Uterus (tissue), 4 donors: ENCODE results near the gene AUTS2. TPM values are rescaled to one million over a fixed set of nuclear protein-coding genes. Genes with fewer than 3 reads are reported as not detected.

Source experiments
- DNase-seq, 2 donors: peaks; one replicate each; pipeline ENCODE4 v3.0.0-alpha.2; 2019 to 2020
- H3K27ac ChIP-seq, 2 donors: fragments of 200-600 bp; sonication (generic); 1 replicate in 1 of 2; 2 replicates in 1 of 2; pipeline ENCODE4 v1.5.1; 2016 to 2018
- H3K27me3 ChIP-seq, 2 donors: fragments of 200-600 bp; sonication (generic); one replicate each; pipeline ENCODE4 v1.5.1; 2018 to 2019; ENCODE audit warnings: control low read depth in 1 of 2
- H3K36me3 ChIP-seq, 2 donors: fragments of 200-600 bp; sonication (generic); one replicate each; pipeline ENCODE4 v1.5.1; 2019; ENCODE audit warnings: control low read depth in 1 of 2
- H3K4me1 ChIP-seq, 2 donors: fragments of 200-600 bp; sonication (generic); one replicate each; pipeline ENCODE4 v1.5.1; 2018 to 2019; ENCODE audit warnings: control low read depth in 1 of 2
- H3K4me3 ChIP-seq, 2 donors: fragments of 200-600 bp; sonication (generic); 1 replicate in 1 of 2; 2 replicates in 1 of 2; pipeline ENCODE4 v1.5.1; 2018 to 2019; ENCODE audit warnings: mild to moderate bottlenecking in 1 of 2
- H3K9me3 ChIP-seq, 2 donors: fragments of 200-600 bp; sonication (generic); one replicate each; pipeline ENCODE4 v1.5.1; 2019; ENCODE audit warnings: control low read depth in 1 of 2
- POLR2A ChIP-seq, 2 donors: fragments of 450-650 bp; IDR thresholded peaks; one replicate each; pipeline ENCODE4 v1.6.1; 2016; ENCODE audit warnings: antibody characterized with exemption in 2 of 2, mild to moderate bottlenecking in 1 of 2, moderate library complexity in 1 of 2
- intact Hi-C: fragments of 100-400 bp; cut with DNase I; formaldehyde crosslinking; loops from one replicate; pipeline ENCODE4 v1.15.1; 2023; ENCODE audit warnings: low total_unique reads
- total RNA-seq, 4 donors: library from RNA; depleted of rRNA in 3 of 4; stranded (reverse); fragments of >200 nt in 3 of 4; gene quantifications; one replicate each; pipeline versions ENCODE4 v1.1.0 to v1.2.4, GENCODE V29; 2014 to 2023
- TF ChIP-seq, protein P1 (sequence below), 4 experiments: fragments of 200-600 bp in 2 of 4; fragments of 450-650 bp in 2 of 4; sonication (generic) in 2 of 4; IDR thresholded peaks; one replicate each; pipeline ENCODE4 v1.5.1; 2016 to 2019; ENCODE audit warnings: antibody characterized with exemption in 4 of 4, mild to moderate bottlenecking in 2 of 4, moderate library complexity in 1 of 4
- donor health status: DM: yes; HTN: yes; CAD: no.

AUTS2 gene
- total RNA-seq, 4 donors from 2014 or later = 10.5 to 58.2 (median 30.0) TPM

DNA sequence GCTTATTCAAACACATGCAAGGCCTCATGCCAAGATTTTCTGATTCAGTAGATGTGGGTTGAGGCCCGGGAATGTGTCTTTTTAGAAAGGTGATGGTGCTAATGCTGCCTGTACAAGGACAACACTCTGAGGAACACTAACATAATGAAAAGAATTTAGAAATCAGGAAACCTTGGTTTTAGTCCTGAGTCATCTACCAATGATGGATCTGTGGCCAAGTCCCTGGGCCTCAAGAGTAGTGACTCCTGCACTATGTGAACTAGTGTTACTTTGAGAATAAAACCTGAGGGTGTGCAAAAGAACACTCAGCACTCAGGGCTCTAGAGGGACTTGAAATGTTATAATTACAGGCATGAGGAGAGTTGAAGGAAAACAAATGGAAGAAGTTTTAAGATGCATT, 792.0 kb downstream of the AUTS2 start:
- Histone ChIP-seq H3K4me1 (no peaks in the 10 kb centered on the region), H3K27me3 (no peaks in the 10 kb centered on the region), H3K36me3 (no peaks in the 10 kb centered on the region), H3K27ac (no peak overlapping the region), H3K9me3 (no peaks in the 10 kb centered on the region), H3K4me3 (no peak overlapping the region)
- TF ChIP-seq POLR2A (IDR thresholded peaks at IDR 0.05) = no peak
- TF ChIP-seq, protein P1, sequence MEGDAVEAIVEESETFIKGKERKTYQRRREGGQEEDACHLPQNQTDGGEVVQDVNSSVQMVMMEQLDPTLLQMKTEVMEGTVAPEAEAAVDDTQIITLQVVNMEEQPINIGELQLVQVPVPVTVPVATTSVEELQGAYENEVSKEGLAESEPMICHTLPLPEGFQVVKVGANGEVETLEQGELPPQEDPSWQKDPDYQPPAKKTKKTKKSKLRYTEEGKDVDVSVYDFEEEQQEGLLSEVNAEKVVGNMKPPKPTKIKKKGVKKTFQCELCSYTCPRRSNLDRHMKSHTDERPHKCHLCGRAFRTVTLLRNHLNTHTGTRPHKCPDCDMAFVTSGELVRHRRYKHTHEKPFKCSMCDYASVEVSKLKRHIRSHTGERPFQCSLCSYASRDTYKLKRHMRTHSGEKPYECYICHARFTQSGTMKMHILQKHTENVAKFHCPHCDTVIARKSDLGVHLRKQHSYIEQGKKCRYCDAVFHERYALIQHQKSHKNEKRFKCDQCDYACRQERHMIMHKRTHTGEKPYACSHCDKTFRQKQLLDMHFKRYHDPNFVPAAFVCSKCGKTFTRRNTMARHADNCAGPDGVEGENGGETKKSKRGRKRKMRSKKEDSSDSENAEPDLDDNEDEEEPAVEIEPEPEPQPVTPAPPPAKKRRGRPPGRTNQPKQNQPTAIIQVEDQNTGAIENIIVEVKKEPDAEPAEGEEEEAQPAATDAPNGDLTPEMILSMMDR (IDR thresholded peaks at IDR 0.05) = no peak
- intact Hi-C loops = no loop called here
- DNase-seq = no peak

DNA sequence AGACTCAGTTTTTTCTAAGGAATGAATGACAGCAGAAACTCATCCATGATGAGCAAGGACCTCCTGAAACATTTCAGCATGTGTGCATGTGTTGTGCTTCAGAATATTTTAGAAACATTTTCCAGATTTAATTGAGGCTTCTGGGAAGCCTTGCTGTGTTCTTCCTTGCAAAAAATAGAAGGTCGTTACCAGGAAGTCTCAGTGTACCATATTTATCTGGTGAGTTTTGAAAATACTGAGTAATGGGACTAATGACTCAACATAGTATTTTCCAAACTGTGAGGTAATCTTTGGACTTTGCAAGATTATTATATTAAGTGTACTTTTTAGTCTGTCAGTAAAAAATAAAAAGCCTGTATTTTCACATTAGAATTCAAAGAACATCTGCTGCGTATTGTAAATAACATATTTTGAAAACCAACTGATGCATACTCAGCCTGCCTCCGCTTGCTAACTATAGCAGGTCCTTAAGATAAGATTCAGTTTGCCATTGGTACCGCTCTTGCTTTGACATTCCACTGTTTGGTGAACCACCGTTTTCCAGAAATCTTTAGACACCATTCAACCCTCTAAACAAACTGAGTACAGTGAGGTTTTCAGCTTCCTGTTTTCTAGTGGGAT, 794.1 kb downstream of the AUTS2 start:
- Histone ChIP-seq H3K27ac (peak overlapping the region; percentile 19 to 51), H3K4me1 (no peaks in the 10 kb centered on the region), H3K9me3 (no peaks in the 10 kb centered on the region), H3K36me3 (no peaks in the 10 kb centered on the region), H3K4me3 (no peak overlapping the region), H3K27me3 (no peaks in the 10 kb centered on the region)
- intact Hi-C loops = no loop called here
- no peak for TF ChIP-seq POLR2A (IDR thresholded peaks at IDR 0.05)
- TF ChIP-seq, protein P1 (IDR thresholded peaks at IDR 0.05) = no peak
- no peak for DNase-seq

DNA sequence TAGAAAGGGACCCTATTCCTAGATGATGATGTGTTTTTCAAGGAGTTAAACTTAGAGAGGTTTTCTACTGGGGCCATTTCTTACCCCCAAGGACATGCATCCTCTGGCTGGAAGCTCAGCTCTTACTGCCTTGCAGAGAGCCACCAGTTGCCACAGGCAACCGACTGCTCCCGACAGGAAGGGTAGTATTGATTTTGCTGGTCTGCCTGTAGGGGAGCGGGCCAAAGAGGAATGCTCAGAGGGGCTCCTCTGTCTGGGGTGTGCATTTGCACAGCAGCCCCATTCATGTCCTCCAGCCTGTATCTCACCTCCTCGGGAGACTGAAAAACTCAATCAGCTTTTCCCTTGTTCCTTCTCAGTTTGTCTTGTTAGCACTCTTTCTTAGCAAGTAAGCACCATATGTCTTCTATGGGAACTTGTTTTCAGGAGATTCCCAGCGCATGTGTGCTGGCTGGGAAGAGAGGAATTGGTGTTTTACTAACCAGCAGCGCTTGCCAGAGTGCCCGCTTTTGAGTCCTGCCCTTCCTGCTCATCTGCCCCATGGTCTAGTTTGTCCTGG, 794.7 kb downstream of the AUTS2 start:
- H3K36me3 ChIP-seq = no peaks in the 10 kb centered on the region
- intact Hi-C loops = no loop called here
- H3K9me3 ChIP-seq = no peaks in the 10 kb centered on the region
- no peaks in the 10 kb centered on the region for H3K4me1 ChIP-seq
- DNase-seq = no peak
- H3K27ac ChIP-seq = no peak overlapping the region
- H3K27me3 ChIP-seq = no peaks in the 10 kb centered on the region
- TF ChIP-seq, protein P1 (IDR thresholded peaks at IDR 0.05) = no peak
- no peak for TF ChIP-seq POLR2A (IDR thresholded peaks at IDR 0.05)
- no peak overlapping the region for H3K4me3 ChIP-seq

DNA sequence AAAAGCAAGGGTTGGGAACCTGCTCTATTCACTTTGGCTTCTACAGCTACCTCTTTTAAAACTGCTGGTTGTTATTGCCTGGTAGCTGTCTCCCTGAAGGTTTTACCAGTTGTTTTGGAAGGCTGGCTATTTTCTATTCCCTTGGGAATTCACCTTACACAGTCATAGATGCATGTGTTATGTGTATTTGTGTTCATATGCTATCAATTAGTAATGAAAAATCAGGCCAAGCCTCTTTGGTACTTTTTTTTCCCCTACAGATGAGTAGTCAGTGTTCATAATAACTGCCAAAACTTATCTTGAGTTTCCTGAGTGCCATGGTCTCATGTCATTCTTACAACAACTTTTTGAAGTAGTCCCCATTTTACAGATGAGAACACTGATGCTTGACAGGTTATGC, 795.7 kb downstream of the AUTS2 start:
- H3K4me3 ChIP-seq = no peak overlapping the region
- no peaks in the 10 kb centered on the region for H3K36me3 ChIP-seq
- H3K27ac ChIP-seq = no peak overlapping the region
- intact Hi-C loops = no loop called here
- no peaks in the 10 kb centered on the region for H3K9me3 ChIP-seq
- no peak for TF ChIP-seq POLR2A (IDR thresholded peaks at IDR 0.05)
- TF ChIP-seq, protein P1 (IDR thresholded peaks at IDR 0.05) = no peak
- no peak for DNase-seq
- no peaks in the 10 kb centered on the region for H3K4me1 ChIP-seq
- no peaks in the 10 kb centered on the region for H3K27me3 ChIP-seq

DNA sequence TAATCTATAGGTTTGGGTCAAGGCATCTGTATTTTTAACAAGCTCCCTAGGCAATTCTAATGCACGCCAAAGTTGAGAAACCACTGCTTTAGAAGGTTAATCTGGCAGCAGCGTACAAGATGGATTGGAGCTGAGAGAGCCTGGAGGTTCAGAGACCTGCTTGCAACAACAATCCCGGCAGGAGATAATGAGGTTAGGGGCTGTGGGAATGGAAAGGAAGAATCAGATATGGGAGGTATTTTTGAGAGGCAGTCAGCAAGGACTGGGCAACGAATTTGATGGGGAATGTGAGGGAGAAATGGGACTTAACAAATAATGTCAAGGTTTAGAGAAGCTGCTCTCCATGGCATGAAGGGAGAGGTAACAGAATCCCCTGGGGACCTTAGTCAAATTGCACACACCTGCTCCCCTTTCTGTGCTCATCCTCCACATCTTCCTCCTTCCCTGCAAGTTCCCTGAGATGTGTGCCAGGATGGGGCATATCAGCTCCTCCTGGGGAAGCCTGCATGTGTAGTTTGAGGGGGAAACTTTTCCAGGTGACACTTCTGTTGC, 802.6 kb downstream of the AUTS2 start:
- intact Hi-C loops = no loop called here
- Histone ChIP-seq H3K4me3 (no peak overlapping the region), H3K4me1 (no peaks in the 10 kb centered on the region), H3K9me3 (no peaks in the 10 kb centered on the region), H3K27me3 (no peaks in the 10 kb centered on the region), H3K36me3 (no peaks in the 10 kb centered on the region), H3K27ac (no peak overlapping the region)
- TF ChIP-seq, protein P1 (IDR thresholded peaks at IDR 0.05) = no peak
- TF ChIP-seq POLR2A (IDR thresholded peaks at IDR 0.05) = no peak
- no peak for DNase-seq
